ENCODE measurements around the gene AOPEP. TPM values are rescaled to one million over a fixed set of nuclear protein-coding genes. Genes with fewer than 3 reads are reported as not detected.

The AOPEP gene
- total and polyA plus RNA-seq, 2 of the 13 experiments (the other 11 are each of a cell fraction or from before 2014, with no cell fraction given) = 22.2 to 41.6 TPM

DNA sequence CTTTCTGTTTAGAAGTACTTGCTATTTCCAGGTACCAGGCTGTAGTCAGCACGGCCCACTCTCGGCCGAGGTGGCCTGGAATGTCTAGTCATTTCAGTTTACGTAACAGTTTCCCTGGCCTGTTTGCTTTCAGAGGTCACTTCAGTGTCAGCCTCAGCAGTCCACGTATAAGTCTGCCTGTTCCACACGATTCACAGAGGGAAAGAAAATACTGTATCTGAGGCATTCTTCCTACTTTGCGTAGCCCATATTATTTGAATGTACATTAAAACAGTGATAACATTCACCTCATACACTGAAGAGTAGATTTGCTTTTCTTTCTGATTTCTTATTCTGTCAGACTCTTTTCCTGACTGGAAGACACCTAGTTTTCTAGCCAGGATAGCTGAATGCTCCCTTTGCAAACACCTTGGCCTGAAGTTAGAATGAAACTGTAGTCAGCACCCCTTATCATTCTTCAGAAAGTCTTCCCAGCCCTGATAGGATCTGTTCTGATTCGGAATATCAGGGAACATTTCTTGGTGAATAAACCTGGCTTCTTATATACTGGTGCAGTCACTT, 140.9 kb downstream of the AOPEP start (continued):
- TF ChIP-seq KDM2A (CRISPR knock-in tag; IDR thresholded peaks at IDR 0.05; ENCODE audit: borderline replicate concordance, low read depth) (peak; percentile 60; the same call in 1 of the 2 replicates), TAF15 (IDR thresholded peaks at IDR 0.05; ENCODE audit: low read depth, low read length, poor library complexity, severe bottlenecking) (no peak), NKX3-1 (CRISPR knock-in tag; IDR thresholded peaks at IDR 0.05) (no peak), ZNF263 (CRISPR knock-in tag; IDR thresholded peaks at IDR 0.05) (no peak), RELA (CRISPR knock-in tag; IDR thresholded peaks at IDR 0.05) (no peak), SOX5 (CRISPR knock-in tag; IDR thresholded peaks at IDR 0.05; ENCODE audit: borderline replicate concordance) (peak; percentile 64; the same call in 1 of the 2 replicates), SAP130 (CRISPR knock-in tag; IDR thresholded peaks at IDR 0.05; ENCODE audit: low read depth) (peak; percentile 77), RBAK (CRISPR knock-in tag; IDR thresholded peaks at IDR 0.05) (no peak), YEATS4 (CRISPR knock-in tag; IDR thresholded peaks at IDR 0.05; ENCODE audit: borderline replicate concordance) (peak; percentile 63; the same call in 1 of the 2 replicates), HNF4A (CRISPR knock-in tag; IDR thresholded peaks at IDR 0.05) (peak; percentile 66), KLF11 (CRISPR knock-in tag; IDR thresholded peaks at IDR 0.05) (0 out of 2 replicates have a peak, but pooled peaks have one; percentile 35), KAT7 (CRISPR knock-in tag; IDR thresholded peaks at IDR 0.05; ENCODE audit: borderline replicate concordance) (0 out of 2 replicates have a peak, but pooled peaks have one; percentile 56), ATF7-NPFF (CRISPR knock-in tag; IDR thresholded peaks at IDR 0.05; ENCODE audit: low read depth) (no peak)
- TF ChIP-seq, protein P1, sequence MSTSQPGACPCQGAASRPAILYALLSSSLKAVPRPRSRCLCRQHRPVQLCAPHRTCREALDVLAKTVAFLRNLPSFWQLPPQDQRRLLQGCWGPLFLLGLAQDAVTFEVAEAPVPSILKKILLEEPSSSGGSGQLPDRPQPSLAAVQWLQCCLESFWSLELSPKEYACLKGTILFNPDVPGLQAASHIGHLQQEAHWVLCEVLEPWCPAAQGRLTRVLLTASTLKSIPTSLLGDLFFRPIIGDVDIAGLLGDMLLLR (CRISPR knock-in tag; IDR thresholded peaks at IDR 0.05) = no peak
- TF ChIP-seq, protein P2, sequence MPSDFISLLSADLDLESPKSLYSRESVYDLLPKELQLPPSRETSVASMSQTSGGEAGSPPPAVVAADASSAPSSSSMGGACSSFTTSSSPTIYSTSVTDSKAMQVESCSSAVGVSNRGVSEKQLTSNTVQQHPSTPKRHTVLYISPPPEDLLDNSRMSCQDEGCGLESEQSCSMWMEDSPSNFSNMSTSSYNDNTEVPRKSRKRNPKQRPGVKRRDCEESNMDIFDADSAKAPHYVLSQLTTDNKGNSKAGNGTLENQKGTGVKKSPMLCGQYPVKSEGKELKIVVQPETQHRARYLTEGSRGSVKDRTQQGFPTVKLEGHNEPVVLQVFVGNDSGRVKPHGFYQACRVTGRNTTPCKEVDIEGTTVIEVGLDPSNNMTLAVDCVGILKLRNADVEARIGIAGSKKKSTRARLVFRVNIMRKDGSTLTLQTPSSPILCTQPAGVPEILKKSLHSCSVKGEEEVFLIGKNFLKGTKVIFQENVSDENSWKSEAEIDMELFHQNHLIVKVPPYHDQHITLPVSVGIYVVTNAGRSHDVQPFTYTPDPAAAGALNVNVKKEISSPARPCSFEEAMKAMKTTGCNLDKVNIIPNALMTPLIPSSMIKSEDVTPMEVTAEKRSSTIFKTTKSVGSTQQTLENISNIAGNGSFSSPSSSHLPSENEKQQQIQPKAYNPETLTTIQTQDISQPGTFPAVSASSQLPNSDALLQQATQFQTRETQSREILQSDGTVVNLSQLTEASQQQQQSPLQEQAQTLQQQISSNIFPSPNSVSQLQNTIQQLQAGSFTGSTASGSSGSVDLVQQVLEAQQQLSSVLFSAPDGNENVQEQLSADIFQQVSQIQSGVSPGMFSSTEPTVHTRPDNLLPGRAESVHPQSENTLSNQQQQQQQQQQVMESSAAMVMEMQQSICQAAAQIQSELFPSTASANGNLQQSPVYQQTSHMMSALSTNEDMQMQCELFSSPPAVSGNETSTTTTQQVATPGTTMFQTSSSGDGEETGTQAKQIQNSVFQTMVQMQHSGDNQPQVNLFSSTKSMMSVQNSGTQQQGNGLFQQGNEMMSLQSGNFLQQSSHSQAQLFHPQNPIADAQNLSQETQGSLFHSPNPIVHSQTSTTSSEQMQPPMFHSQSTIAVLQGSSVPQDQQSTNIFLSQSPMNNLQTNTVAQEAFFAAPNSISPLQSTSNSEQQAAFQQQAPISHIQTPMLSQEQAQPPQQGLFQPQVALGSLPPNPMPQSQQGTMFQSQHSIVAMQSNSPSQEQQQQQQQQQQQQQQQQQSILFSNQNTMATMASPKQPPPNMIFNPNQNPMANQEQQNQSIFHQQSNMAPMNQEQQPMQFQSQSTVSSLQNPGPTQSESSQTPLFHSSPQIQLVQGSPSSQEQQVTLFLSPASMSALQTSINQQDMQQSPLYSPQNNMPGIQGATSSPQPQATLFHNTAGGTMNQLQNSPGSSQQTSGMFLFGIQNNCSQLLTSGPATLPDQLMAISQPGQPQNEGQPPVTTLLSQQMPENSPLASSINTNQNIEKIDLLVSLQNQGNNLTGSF (CRISPR knock-in tag; IDR thresholded peaks at IDR 0.05) = no peak
- TF ChIP-seq, protein P3, sequence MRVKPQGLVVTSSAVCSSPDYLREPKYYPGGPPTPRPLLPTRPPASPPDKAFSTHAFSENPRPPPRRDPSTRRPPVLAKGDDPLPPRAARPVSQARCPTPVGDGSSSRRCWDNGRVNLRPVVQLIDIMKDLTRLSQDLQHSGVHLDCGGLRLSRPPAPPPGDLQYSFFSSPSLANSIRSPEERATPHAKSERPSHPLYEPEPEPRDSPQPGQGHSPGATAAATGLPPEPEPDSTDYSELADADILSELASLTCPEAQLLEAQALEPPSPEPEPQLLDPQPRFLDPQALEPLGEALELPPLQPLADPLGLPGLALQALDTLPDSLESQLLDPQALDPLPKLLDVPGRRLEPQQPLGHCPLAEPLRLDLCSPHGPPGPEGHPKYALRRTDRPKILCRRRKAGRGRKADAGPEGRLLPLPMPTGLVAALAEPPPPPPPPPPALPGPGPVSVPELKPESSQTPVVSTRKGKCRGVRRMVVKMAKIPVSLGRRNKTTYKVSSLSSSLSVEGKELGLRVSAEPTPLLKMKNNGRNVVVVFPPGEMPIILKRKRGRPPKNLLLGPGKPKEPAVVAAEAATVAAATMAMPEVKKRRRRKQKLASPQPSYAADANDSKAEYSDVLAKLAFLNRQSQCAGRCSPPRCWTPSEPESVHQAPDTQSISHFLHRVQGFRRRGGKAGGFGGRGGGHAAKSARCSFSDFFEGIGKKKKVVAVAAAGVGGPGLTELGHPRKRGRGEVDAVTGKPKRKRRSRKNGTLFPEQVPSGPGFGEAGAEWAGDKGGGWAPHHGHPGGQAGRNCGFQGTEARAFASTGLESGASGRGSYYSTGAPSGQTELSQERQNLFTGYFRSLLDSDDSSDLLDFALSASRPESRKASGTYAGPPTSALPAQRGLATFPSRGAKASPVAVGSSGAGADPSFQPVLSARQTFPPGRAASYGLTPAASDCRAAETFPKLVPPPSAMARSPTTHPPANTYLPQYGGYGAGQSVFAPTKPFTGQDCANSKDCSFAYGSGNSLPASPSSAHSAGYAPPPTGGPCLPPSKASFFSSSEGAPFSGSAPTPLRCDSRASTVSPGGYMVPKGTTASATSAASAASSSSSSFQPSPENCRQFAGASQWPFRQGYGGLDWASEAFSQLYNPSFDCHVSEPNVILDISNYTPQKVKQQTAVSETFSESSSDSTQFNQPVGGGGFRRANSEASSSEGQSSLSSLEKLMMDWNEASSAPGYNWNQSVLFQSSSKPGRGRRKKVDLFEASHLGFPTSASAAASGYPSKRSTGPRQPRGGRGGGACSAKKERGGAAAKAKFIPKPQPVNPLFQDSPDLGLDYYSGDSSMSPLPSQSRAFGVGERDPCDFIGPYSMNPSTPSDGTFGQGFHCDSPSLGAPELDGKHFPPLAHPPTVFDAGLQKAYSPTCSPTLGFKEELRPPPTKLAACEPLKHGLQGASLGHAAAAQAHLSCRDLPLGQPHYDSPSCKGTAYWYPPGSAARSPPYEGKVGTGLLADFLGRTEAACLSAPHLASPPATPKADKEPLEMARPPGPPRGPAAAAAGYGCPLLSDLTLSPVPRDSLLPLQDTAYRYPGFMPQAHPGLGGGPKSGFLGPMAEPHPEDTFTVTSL (CRISPR knock-in tag; IDR thresholded peaks at IDR 0.05; ENCODE audit: borderline replicate concordance) = peak; percentile 59; the same call in 1 of the 2 replicates
- TF ChIP-seq, protein P4, sequence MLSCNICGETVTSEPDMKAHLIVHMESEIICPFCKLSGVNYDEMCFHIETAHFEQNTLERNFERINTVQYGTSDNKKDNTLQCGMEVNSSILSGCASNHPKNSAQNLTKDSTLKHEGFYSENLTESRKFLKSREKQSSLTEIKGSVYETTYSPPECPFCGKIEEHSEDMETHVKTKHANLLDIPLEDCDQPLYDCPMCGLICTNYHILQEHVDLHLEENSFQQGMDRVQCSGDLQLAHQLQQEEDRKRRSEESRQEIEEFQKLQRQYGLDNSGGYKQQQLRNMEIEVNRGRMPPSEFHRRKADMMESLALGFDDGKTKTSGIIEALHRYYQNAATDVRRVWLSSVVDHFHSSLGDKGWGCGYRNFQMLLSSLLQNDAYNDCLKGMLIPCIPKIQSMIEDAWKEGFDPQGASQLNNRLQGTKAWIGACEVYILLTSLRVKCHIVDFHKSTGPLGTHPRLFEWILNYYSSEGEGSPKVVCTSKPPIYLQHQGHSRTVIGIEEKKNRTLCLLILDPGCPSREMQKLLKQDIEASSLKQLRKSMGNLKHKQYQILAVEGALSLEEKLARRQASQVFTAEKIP (CRISPR knock-in tag; IDR thresholded peaks at IDR 0.05; ENCODE audit: borderline replicate concordance) = no peak
